ENCODE data around the gene NGEF. TPM values are rescaled to one million over a fixed set of nuclear protein-coding genes. Genes with fewer than 3 reads are reported as not detected.

Gene NGEF
- total and polyA plus RNA-seq, 2 donors from 2014 or later: 4.8 to 5.3 TPM

- no peak overlapping the region for H3K4me3 ChIP-seq (ENCODE audit: low read length in 3 of 3)
- H3K27ac ChIP-seq (ENCODE audit: low read depth in 2 of 2, low read length in 2 of 2): no peak overlapping the region
- TF ChIP-seq CTCF (IDR thresholded peaks at IDR 0.05; ENCODE audit: borderline replicate concordance, extremely low read depth, insufficient read depth): no peak
- H3K9me3 ChIP-seq (ENCODE audit: control insufficient read depth in 2 of 3, insufficient read depth in 1 of 3, low read length in 3 of 3): no peaks in the 10 kb centered on the region
- H3K36me3 ChIP-seq (ENCODE audit: control insufficient read depth in 2 of 3, insufficient read depth in 3 of 3, low read length in 3 of 3): no peaks in the 10 kb centered on the region
- no peak for FAIRE-seq
- no peaks in the 10 kb centered on the region for H3K27me3 ChIP-seq (ENCODE audit: control insufficient read depth, insufficient read depth, low read length)
- no peaks in the 10 kb centered on the region for H3K4me1 ChIP-seq (ENCODE audit: control insufficient read depth in 2 of 3, insufficient read depth in 2 of 3, low read depth in 1 of 3, low read length in 3 of 3)
- DNase-seq: no peak
- intact Hi-C loops (cut with DNase I): no loop called here
- H3K9ac ChIP-seq (ENCODE audit: low read length in 3 of 3): no peak overlapping the region
These were observed 31.2 kb downstream of the NGEF start for GRCh38 chr2:232981767-232982360.

GRCh38 chr2:232981356-232981755 lies 31.7 kb downstream of the NGEF start:
- no peaks in the 10 kb centered on the region for H3K9me3 ChIP-seq (ENCODE audit: control insufficient read depth in 2 of 3, insufficient read depth in 1 of 3, low read length in 3 of 3)
- no peaks in the 10 kb centered on the region for H3K36me3 ChIP-seq (ENCODE audit: control insufficient read depth in 2 of 3, insufficient read depth in 3 of 3, low read length in 3 of 3)
- TF ChIP-seq CTCF (IDR thresholded peaks at IDR 0.05; ENCODE audit: borderline replicate concordance, extremely low read depth, insufficient read depth): no peak
- H3K4me1 ChIP-seq (ENCODE audit: control insufficient read depth in 2 of 3, insufficient read depth in 2 of 3, low read depth in 1 of 3, low read length in 3 of 3): no peaks in the 10 kb centered on the region
- DNase-seq (no peak), FAIRE-seq (no peak)
- no peak overlapping the region for H3K27ac ChIP-seq (ENCODE audit: low read depth in 2 of 2, low read length in 2 of 2)
- H3K27me3 ChIP-seq (ENCODE audit: control insufficient read depth, insufficient read depth, low read length): no peaks in the 10 kb centered on the region
- no peak overlapping the region for H3K4me3 ChIP-seq (ENCODE audit: low read length in 3 of 3)
- intact Hi-C loops (cut with DNase I): no loop called here
- no peak overlapping the region for H3K9ac ChIP-seq (ENCODE audit: low read length in 3 of 3)

GRCh38 chr2:232980683-232981082 lies 32.4 kb downstream of the NGEF start:
- FAIRE-seq (no peak), DNase-seq (no peak)
- Histone ChIP-seq H3K27me3 (ENCODE audit: control insufficient read depth, insufficient read depth, low read length) (no peaks in the 10 kb centered on the region), H3K4me3 (ENCODE audit: low read length in 3 of 3) (no peak overlapping the region), H3K4me1 (ENCODE audit: control insufficient read depth in 2 of 3, insufficient read depth in 2 of 3, low read depth in 1 of 3, low read length in 3 of 3) (no peaks in the 10 kb centered on the region), H3K9ac (ENCODE audit: low read length in 3 of 3) (no peak overlapping the region), H3K9me3 (ENCODE audit: control insufficient read depth in 2 of 3, insufficient read depth in 1 of 3, low read length in 3 of 3) (no peaks in the 10 kb centered on the region), H3K36me3 (ENCODE audit: control insufficient read depth in 2 of 3, insufficient read depth in 3 of 3, low read length in 3 of 3) (no peaks in the 10 kb centered on the region), H3K27ac (ENCODE audit: low read depth in 2 of 2, low read length in 2 of 2) (no peak overlapping the region)
- no peak for TF ChIP-seq CTCF (IDR thresholded peaks at IDR 0.05; ENCODE audit: borderline replicate concordance, extremely low read depth, insufficient read depth)
- intact Hi-C loops (cut with DNase I): no loop called here
